Endodermal cell (in vitro differentiated cells): ENCODE data around the gene UBA6. TPM values are rescaled to one million over a fixed set of nuclear protein-coding genes. Genes with fewer than 3 reads are reported as not detected.

ENCODE experiments used
- DNase-seq: peaks from one replicate; pipeline ENCODE4 v3.0.0-alpha.2; 2017
- H3K27ac ChIP-seq: 2 replicates; pipeline ENCODE4 v1.5.1; 2013; ENCODE audit warnings: mild to moderate bottlenecking, low read depth, low read length, moderate library complexity
- H3K27me3 ChIP-seq: 2 replicates; pipeline ENCODE4 v1.6.1; 2013; ENCODE audit warnings: mild to moderate bottlenecking, low read length, moderate library complexity; ENCODE audit not compliant: insufficient read depth, control insufficient read depth, poor library complexity, severe bottlenecking
- H3K36me3 ChIP-seq: 2 replicates; pipeline ENCODE4 v1.7.0; 2013; ENCODE audit warnings: mild to moderate bottlenecking, low read length, moderate library complexity; ENCODE audit not compliant: control insufficient read depth, insufficient read depth
- H3K4me1 ChIP-seq: one replicate; pipeline ENCODE4 v1.7.0; 2013; ENCODE audit warnings: low read length; ENCODE audit not compliant: control insufficient read depth, insufficient read depth
- H3K4me3 ChIP-seq: 2 replicates; pipeline ENCODE4 v1.5.1; 2013; ENCODE audit warnings: mild to moderate bottlenecking, low read length, moderate library complexity
- H3K9ac ChIP-seq: 2 replicates; pipeline ENCODE4 v1.6.1; 2013; ENCODE audit warnings: mild to moderate bottlenecking, low read length, moderate library complexity; ENCODE audit not compliant: poor library complexity, severe bottlenecking; ENCODE audit errors: extremely low read depth
- H3K9me3 ChIP-seq: 2 replicates; pipeline ENCODE4 v1.6.1; 2013; ENCODE audit warnings: mild to moderate bottlenecking, low read length, moderate library complexity; ENCODE audit not compliant: control insufficient read depth
- H3K27ac Mint-ChIP-seq: 2 replicates; pipeline ENCODE4 v1.8.0; 2020; ENCODE audit warnings: mixed read lengths
- H3K27me3 Mint-ChIP-seq: 2 replicates; pipeline ENCODE4 v1.8.0; 2021; ENCODE audit warnings: mild to moderate bottlenecking, mixed read lengths; ENCODE audit not compliant: insufficient read depth
- H3K36me3 Mint-ChIP-seq: 2 replicates; pipeline ENCODE4 v1.8.0; 2020; ENCODE audit warnings: low read depth, mixed read lengths
- H3K4me1 Mint-ChIP-seq: 2 replicates; pipeline ENCODE4 v1.8.0; 2020; ENCODE audit warnings: mixed read lengths
- H3K4me3 Mint-ChIP-seq: 2 replicates; pipeline ENCODE4 v1.8.0; 2020; ENCODE audit warnings: mild to moderate bottlenecking, moderate library complexity, mixed read lengths
- H3K9me3 Mint-ChIP-seq: 2 replicates; pipeline ENCODE4 v1.8.0; 2020; ENCODE audit warnings: mild to moderate bottlenecking, mixed read lengths
- WGBS, 2 experiments: methylation state at CpG; one replicate each; pipeline versions ENCODE4 v1.1.5 to v1.1.7; 2013; ENCODE audit warnings: missing lambda C conversion rate in 2 of 2, mixed read lengths in 1 of 2; ENCODE audit not compliant: insufficient coverage in 1 of 2, insufficient read length in 1 of 2; 5-methylcytosine and 5-hydroxymethylcytosine counted together
- total RNA-seq, 2 donors: library from RNA; stranded (reverse); fragmentation: NEBNext Ultra II Directional in 1 of 2; extraction: Animal tissue kit (Norgen Biotek cat#: 25700) in 1 of 2; gene quantifications; 2 replicates in 1 of 2; 3 replicates in 1 of 2; pipeline ENCODE4 v1.2.1, GENCODE V29; 2021
- TF ChIP-seq, protein P1 (sequence below): fragments of 200-600 bp; sonication (generic); conservative IDR thresholded peaks from 2 replicates; pipeline ENCODE4 v1.5.0; 2021; ENCODE audit warnings: antibody characterized with exemption, mild to moderate bottlenecking

UBA6 gene
- total RNA-seq, 2 donors from 2014 or later: 83.1 to 117 TPM

DNA sequence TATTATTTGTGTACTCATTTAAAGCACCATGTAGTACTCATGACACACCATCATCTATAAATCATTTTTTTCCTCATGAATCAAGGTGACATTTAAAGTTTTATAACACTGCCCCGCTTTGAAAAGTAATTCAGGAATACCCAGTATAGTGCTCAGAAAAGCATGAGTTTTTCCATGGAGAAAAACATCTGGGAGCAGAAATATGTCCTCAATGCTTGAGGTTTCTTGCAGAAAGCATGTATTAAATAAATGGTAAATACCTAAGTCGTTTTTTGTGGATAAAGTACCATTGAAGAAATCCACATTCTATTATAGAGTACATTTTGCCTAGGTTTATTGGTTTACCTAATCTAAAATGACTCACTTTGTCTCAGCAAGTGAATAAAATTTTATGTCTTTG, 66.2 kb downstream of the UBA6 start:
- no peak overlapping the region for H3K27ac Mint-ChIP-seq
- no peaks in the 10 kb centered on the region for H3K27me3 Mint-ChIP-seq
- peaks cover 19% of the 10 kb centered on the region for H3K9me3 Mint-ChIP-seq
- no peak overlapping the region for H3K4me3 Mint-ChIP-seq
- H3K36me3 ChIP-seq: peaks cover 83% of the 10 kb centered on the region
- peaks cover 21% of the 10 kb centered on the region for H3K9me3 ChIP-seq
- WGBS, 2 experiments: 86 to 93% methylated on average over 1 of the region's 2 CpGs
- no peak overlapping the region for H3K9ac ChIP-seq
- H3K4me1 ChIP-seq: no peaks in the 10 kb centered on the region
- peaks cover 76% of the 10 kb centered on the region for H3K36me3 Mint-ChIP-seq
- no peaks in the 10 kb centered on the region for H3K27me3 ChIP-seq
- no peak overlapping the region for H3K27ac ChIP-seq
- TF ChIP-seq, protein P1, sequence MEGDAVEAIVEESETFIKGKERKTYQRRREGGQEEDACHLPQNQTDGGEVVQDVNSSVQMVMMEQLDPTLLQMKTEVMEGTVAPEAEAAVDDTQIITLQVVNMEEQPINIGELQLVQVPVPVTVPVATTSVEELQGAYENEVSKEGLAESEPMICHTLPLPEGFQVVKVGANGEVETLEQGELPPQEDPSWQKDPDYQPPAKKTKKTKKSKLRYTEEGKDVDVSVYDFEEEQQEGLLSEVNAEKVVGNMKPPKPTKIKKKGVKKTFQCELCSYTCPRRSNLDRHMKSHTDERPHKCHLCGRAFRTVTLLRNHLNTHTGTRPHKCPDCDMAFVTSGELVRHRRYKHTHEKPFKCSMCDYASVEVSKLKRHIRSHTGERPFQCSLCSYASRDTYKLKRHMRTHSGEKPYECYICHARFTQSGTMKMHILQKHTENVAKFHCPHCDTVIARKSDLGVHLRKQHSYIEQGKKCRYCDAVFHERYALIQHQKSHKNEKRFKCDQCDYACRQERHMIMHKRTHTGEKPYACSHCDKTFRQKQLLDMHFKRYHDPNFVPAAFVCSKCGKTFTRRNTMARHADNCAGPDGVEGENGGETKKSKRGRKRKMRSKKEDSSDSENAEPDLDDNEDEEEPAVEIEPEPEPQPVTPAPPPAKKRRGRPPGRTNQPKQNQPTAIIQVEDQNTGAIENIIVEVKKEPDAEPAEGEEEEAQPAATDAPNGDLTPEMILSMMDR: no peak
- no peak overlapping the region for H3K4me3 ChIP-seq
- DNase-seq: no peak
- no peaks in the 10 kb centered on the region for H3K4me1 Mint-ChIP-seq

DNA sequence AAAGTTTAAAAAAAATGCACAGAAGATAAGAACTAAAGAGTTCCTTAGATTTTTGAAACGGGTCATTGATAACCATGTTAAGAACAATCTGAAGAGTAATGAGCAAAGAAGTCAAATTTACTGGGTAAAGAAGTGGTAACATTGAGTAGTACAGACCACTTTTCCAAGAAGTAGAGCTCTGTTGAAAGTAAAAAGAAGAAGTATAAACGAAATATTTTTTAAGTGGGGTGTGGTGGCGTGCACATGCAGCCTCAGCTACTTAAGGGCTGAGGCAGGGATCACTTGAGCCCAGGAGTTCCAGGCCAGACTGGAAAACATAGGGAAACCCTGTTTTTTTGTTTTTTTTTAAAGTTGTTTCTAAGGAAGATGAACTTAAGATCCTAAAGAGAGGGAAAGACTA, 68.5 kb downstream of the UBA6 start:
- Histone ChIP-seq H3K9ac (no peak overlapping the region), H3K27me3 (no peaks in the 10 kb centered on the region), H3K4me3 (no peak overlapping the region), H3K4me1 (no peaks in the 10 kb centered on the region), H3K27ac (no peak overlapping the region), H3K36me3 (peaks cover 85% of the 10 kb centered on the region), H3K9me3 (peaks cover 6% of the 10 kb centered on the region)
- DNase-seq: no peak
- TF ChIP-seq, protein P1: no peak
- Mint-ChIP-seq H3K36me3 (peaks cover 60% of the 10 kb centered on the region), H3K27ac (peak overlapping the region; percentile 12), H3K27me3 (no peaks in the 10 kb centered on the region), H3K9me3 (peaks cover 9% of the 10 kb centered on the region), H3K4me1 (no peaks in the 10 kb centered on the region), H3K4me3 (no peak overlapping the region)
- WGBS, 2 experiments: 91 to 100% methylated on average over 3 of the region's 3 CpGs

DNA sequence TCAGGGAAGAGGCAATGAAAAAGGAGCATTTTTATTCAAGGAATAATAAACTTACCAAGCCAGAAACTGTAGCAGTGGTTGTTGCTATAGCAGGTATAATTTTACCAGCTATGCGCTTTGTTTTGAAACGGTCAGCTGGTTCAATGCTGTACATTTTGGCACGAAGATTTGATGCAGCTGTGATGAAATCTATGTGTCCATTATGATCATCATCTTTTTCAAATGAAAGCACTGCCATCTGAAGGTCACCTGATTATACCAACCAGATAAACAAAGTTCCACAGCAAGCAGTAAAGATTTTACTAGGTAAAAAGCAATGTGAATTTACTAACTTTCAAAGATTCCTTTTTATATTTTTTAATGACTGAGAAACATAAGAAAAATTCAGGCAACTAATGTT, 76.0 kb downstream of the UBA6 start:
- Histone ChIP-seq H3K27me3 (no peaks in the 10 kb centered on the region), H3K9me3 (no peaks in the 10 kb centered on the region), H3K9ac (no peak overlapping the region), H3K4me1 (no peaks in the 10 kb centered on the region), H3K36me3 (peaks cover 87% of the 10 kb centered on the region), H3K27ac (no peak overlapping the region), H3K4me3 (no peak overlapping the region)
- Mint-ChIP-seq H3K4me3 (no peak overlapping the region), H3K36me3 (peaks cover 47% of the 10 kb centered on the region), H3K4me1 (no peaks in the 10 kb centered on the region), H3K9me3 (no peaks in the 10 kb centered on the region), H3K27me3 (no peaks in the 10 kb centered on the region), H3K27ac (no peak overlapping the region)
- DNase-seq: no peak
- WGBS, 2 experiments: 100% methylated on average over 2 to 3 of the region's 3 CpGs
- TF ChIP-seq, protein P1: no peak
